Neural progenitor cell (in vitro differentiated cells): ENCODE results near the gene CCL5.

ENCODE experiments used
- CTCF ChIP-seq: fragments of 200-600 bp; sonication (generic); IDR thresholded peaks from 2 replicates; pipeline ENCODE4 v1.5.1; 2017; ENCODE audit warnings: antibody characterized with exemption, mild to moderate bottlenecking
- EZH2 ChIP-seq: fragments of 200-600 bp; sonication (generic); IDR thresholded peaks from 2 replicates; pipeline ENCODE4 v1.6.1; 2017; ENCODE audit warnings: antibody characterized with exemption, mild to moderate bottlenecking, moderate library complexity
- EZH2phosphoT487 ChIP-seq: fragments of 200-600 bp; sonication (generic); IDR thresholded peaks from 2 replicates; pipeline ENCODE4 v1.6.1; 2017; ENCODE audit warnings: antibody characterized with exemption

GRCh38 chr17:35923609-35924114 lies 43.5 kb upstream of the CCL5 start:
- TF ChIP-seq CTCF (no peak), EZH2phosphoT487 (no peak), EZH2 (no peak)
